GM13976 (cell line): ENCODE results near the gene UBA5.

Source experiments
- DNase-seq: peaks from one replicate; pipeline ENCODE4 v3.0.0; 2012; ENCODE audit warnings: low spot score
- in situ Hi-C: fragments of 300-500 bp; cut with MboI; formaldehyde crosslinking; loops from one replicate; pipeline ENCODE4 v1.12.0; 2022; ENCODE audit warnings: low sequenced_read_pairs, mixed read lengths, inconsistent platforms; ENCODE audit not compliant: unreplicated experiment
- TF ChIP-seq, protein P1 (sequence below): IDR thresholded peaks from 2 replicates; pipeline ENCODE4 v1.5.1; 2012; ENCODE audit warnings: borderline replicate concordance, mild to moderate bottlenecking; ENCODE audit not compliant: insufficient read depth; ENCODE audit errors: extremely low read depth, missing control alignments, control extremely low read depth

The UBA5 gene

DNA sequence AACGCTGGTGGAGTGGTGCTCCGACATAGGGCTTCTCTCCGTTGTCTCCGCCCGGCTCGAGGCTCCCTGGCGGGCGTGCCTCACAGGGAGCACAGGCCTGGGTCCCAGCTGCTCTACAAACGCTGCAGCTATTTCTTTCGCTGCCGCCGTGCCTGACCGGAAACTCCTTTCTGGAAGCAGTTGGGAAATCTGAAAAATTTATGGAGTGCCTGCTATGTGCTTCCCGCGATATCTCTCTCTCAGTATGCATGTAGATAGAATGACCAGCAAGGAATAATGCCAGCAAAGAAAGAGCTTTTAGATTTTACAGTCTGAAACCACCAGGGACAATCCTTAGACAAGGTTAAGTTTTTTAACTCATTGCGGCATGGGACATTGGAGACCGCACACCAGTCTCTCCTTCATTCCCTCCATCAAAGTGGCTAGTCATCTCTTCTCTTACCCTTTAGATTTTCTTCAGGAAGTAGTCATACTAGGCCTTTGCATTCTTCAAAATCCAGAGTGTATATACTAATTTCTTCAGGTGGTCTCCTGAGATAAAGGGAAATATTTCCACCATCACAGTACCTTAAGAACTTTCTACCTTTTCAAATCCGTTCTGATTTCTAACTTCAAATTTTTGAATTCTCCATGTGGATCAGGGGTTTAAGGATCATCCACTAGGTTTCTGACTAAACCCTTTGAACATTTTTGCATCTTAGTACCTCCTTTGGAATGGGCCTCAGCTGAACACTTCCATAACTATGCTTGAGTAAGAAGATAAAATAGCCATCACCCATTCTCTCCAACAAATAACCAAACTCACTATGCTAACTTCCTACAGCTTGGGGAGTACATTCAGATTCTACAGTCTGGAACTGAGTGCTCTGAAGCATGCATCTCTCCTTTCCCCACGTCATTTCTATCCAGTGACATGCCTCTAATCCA, 63.2 kb downstream of the UBA5 start:
- peak; percentile 37 for DNase-seq
- TF ChIP-seq, protein P1, sequence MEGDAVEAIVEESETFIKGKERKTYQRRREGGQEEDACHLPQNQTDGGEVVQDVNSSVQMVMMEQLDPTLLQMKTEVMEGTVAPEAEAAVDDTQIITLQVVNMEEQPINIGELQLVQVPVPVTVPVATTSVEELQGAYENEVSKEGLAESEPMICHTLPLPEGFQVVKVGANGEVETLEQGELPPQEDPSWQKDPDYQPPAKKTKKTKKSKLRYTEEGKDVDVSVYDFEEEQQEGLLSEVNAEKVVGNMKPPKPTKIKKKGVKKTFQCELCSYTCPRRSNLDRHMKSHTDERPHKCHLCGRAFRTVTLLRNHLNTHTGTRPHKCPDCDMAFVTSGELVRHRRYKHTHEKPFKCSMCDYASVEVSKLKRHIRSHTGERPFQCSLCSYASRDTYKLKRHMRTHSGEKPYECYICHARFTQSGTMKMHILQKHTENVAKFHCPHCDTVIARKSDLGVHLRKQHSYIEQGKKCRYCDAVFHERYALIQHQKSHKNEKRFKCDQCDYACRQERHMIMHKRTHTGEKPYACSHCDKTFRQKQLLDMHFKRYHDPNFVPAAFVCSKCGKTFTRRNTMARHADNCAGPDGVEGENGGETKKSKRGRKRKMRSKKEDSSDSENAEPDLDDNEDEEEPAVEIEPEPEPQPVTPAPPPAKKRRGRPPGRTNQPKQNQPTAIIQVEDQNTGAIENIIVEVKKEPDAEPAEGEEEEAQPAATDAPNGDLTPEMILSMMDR, result no peak
- in situ Hi-C loops, result no loop called here

- peak; percentile 40 for DNase-seq
- TF ChIP-seq, protein P1, result peak; percentile 48
- in situ Hi-C loops, result loop anchor here (25.0 kb wide), 1 partner anchor 311 kb away; the partner anchor contains the start of gene TMEM108
These were observed 66.3 kb downstream of the UBA5 start for GRCh38 chr3:132726341-132726823.
